Spinal cord (tissue), 10 donors: Measurements from ENCODE around the gene KANSL1L. TPM values are rescaled to one million over a fixed set of nuclear protein-coding genes. Genes with fewer than 3 reads are reported as not detected.
A peak's percentile ranks its signal among the peaks of the same experiment; 100 is the strongest.
"Not testable (repeated sequence)": the region's sequence is repeated elsewhere in the genome, so short reads cannot be mapped to it uniquely, and the experiment has no call there.

Experiments used
- DNase-seq, 6 donors: peaks; one replicate each; pipeline versions ENCODE4 v3.0.0 to v3.0.0-alpha.2; 2013 to 2015; ENCODE audit warnings: low spot score in 6 of 6, low read depth in 4 of 6
- H3K27ac ChIP-seq: one replicate; pipeline ENCODE4 v1.5.1; 2013; ENCODE audit warnings: low read depth, low read length, control low read depth
- H3K27me3 ChIP-seq: one replicate; pipeline ENCODE4 v1.6.1; 2013; ENCODE audit warnings: low read length; ENCODE audit not compliant: control insufficient read depth, insufficient read depth
- H3K36me3 ChIP-seq: one replicate; pipeline ENCODE4 v1.6.1; 2013; ENCODE audit warnings: low read length; ENCODE audit not compliant: control insufficient read depth, insufficient read depth
- H3K4me1 ChIP-seq: one replicate; pipeline ENCODE4 v1.6.1; 2013; ENCODE audit warnings: low read length; ENCODE audit not compliant: control insufficient read depth, insufficient read depth
- H3K4me3 ChIP-seq: one replicate; pipeline ENCODE4 v1.5.1; 2013; ENCODE audit warnings: low read depth, low read length, control low read depth
- H3K9me3 ChIP-seq: one replicate; pipeline ENCODE4 v1.6.1; 2013; ENCODE audit warnings: low read length; ENCODE audit not compliant: control insufficient read depth, insufficient read depth
- WGBS: methylation state at CpG from one replicate; pipeline ENCODE4 v1.1.5; 2013; ENCODE audit warnings: missing lambda C conversion rate; ENCODE audit not compliant: insufficient coverage; 5-methylcytosine and 5-hydroxymethylcytosine counted together
- polyA plus RNA-seq, 2 donors: library from polyadenylated mRNA; unstranded; fragments of 120-200 nt; gene quantifications; one replicate each; pipeline ENCODE4 v1.2.1, GENCODE V29; 2013; ENCODE audit not compliant: insufficient read length in 2 of 2
- total RNA-seq, 2 donors: library from RNA; depleted of rRNA in 1 of 2; stranded (reverse); fragments of 120-200 nt in 1 of 2; fragments of >200 nt in 1 of 2; gene quantifications; one replicate each; pipeline versions ENCODE4 v1.2.3 to v1.2.4, GENCODE V29; 2013 to 2014
- donor health status: healthy.

KANSL1L gene
- total and polyA plus RNA-seq, 4 donors: 23.1 to 69.6 (median 35.4) TPM

- no peak for DNase-seq
- WGBS: 83% methylated on average over 1 of the region's 1 CpG
- Histone ChIP-seq H3K4me3 (no peak overlapping the region), H3K9me3 (peaks cover 4% of the 10 kb centered on the region), H3K27ac (no peak overlapping the region), H3K27me3 (no peaks in the 10 kb centered on the region), H3K4me1 (no peaks in the 10 kb centered on the region), H3K36me3 (no peaks in the 10 kb centered on the region)
Observed at GRCh38 chr2:210180477-210180876, 9.3 kb upstream of the KANSL1L start.

- Histone ChIP-seq H3K4me3 (no peak overlapping the region), H3K9me3 (peaks cover 3% of the 10 kb centered on the region), H3K4me1 (no peaks in the 10 kb centered on the region), H3K36me3 (no peaks in the 10 kb centered on the region), H3K27ac (no peak overlapping the region), H3K27me3 (no peaks in the 10 kb centered on the region)
- peak in 1 of 6 donors; percentile 19 for DNase-seq
Observed at GRCh38 chr2:210179351-210179990, 8.3 kb upstream of the KANSL1L start.

- Histone ChIP-seq H3K4me1 (no peaks in the 10 kb centered on the region), H3K4me3 (no peak overlapping the region), H3K9me3 (no peaks in the 10 kb centered on the region), H3K27me3 (no peaks in the 10 kb centered on the region), H3K27ac (no peak overlapping the region), H3K36me3 (no peaks in the 10 kb centered on the region)
- no peak for DNase-seq
- WGBS: no CpG with 5 or more reads among the region's 1 CpG
Observed at GRCh38 chr2:210177769-210178168, 6.6 kb upstream of the KANSL1L start.

GRCh38 chr2:210177115-210177514 is 5.9 kb upstream of the KANSL1L start:
- H3K4me1 ChIP-seq, H3K9me3 ChIP-seq, H3K27me3 ChIP-seq, DNase-seq, H3K27ac ChIP-seq, H3K36me3 ChIP-seq, H3K4me3 ChIP-seq: not testable (repeated sequence)
- WGBS: no CpG with 5 or more reads among the region's 1 CpG

- H3K9me3 ChIP-seq: no peaks in the 10 kb centered on the region
- no peaks in the 10 kb centered on the region for H3K27me3 ChIP-seq
- H3K4me3 ChIP-seq: no peak overlapping the region
- no peak for DNase-seq
- no peaks in the 10 kb centered on the region for H3K4me1 ChIP-seq
- H3K36me3 ChIP-seq: no peaks in the 10 kb centered on the region
- H3K27ac ChIP-seq: no peak overlapping the region
Observed at GRCh38 chr2:210174086-210174485, 2.9 kb upstream of the KANSL1L start.

GRCh38 chr2:210172219-210172575 is 988 bp upstream of the KANSL1L start:
- no peaks in the 10 kb centered on the region for H3K36me3 ChIP-seq
- peak overlapping the region; percentile 100 for H3K27ac ChIP-seq
- no peaks in the 10 kb centered on the region for H3K27me3 ChIP-seq
- no CpG with 5 or more reads among the region's 8 CpGs for WGBS
- peak overlapping the region; percentile 85 for H3K4me3 ChIP-seq
- H3K4me1 ChIP-seq: no peaks in the 10 kb centered on the region
- H3K9me3 ChIP-seq: no peaks in the 10 kb centered on the region
- no peak for DNase-seq

- no peaks in the 10 kb centered on the region for H3K27me3 ChIP-seq
- under 1% methylated on average over 58 of the region's 64 CpGs for WGBS
- H3K4me1 ChIP-seq: no peaks in the 10 kb centered on the region
- H3K4me3 ChIP-seq: peak overlapping the region; percentile 98
- peak; percentile 91 to 99 (median 96) for DNase-seq
- peak overlapping the region; percentile 100 for H3K27ac ChIP-seq
- H3K36me3 ChIP-seq: no peaks in the 10 kb centered on the region
- H3K9me3 ChIP-seq: no peaks in the 10 kb centered on the region
Observed at GRCh38 chr2:210170446-210171303, 534 bp downstream of the KANSL1L start.

GRCh38 chr2:210170196-210170445 is 1.1 kb downstream of the KANSL1L start:
- Histone ChIP-seq H3K27ac (peak overlapping the region; percentile 100), H3K36me3 (no peaks in the 10 kb centered on the region), H3K4me1 (no peaks in the 10 kb centered on the region), H3K9me3 (no peaks in the 10 kb centered on the region), H3K27me3 (no peaks in the 10 kb centered on the region), H3K4me3 (peak overlapping the region; percentile 98)
- DNase-seq: no peak
- WGBS: 0% methylated on average over 4 of the region's 6 CpGs

- Histone ChIP-seq H3K4me3 (peak overlapping the region; percentile 98), H3K36me3 (no peaks in the 10 kb centered on the region), H3K9me3 (no peaks in the 10 kb centered on the region), H3K27me3 (no peaks in the 10 kb centered on the region), H3K4me1 (no peaks in the 10 kb centered on the region), H3K27ac (peak overlapping the region; percentile 100)
- WGBS: 0% methylated on average over 1 of the region's 6 CpGs
- DNase-seq: peak in 2 of 6 donors; percentile 30 to 40
Observed at GRCh38 chr2:210169516-210170195, 1.6 kb downstream of the KANSL1L start.

GRCh38 chr2:210167227-210167626 is 4.0 kb downstream of the KANSL1L start:
- H3K27me3 ChIP-seq: no peaks in the 10 kb centered on the region
- no peaks in the 10 kb centered on the region for H3K36me3 ChIP-seq
- no CpG with 5 or more reads among the region's 1 CpG for WGBS
- no peak for DNase-seq
- no peak overlapping the region for H3K4me3 ChIP-seq
- H3K4me1 ChIP-seq: no peaks in the 10 kb centered on the region
- no peak overlapping the region for H3K27ac ChIP-seq
- peaks cover 1% of the 10 kb centered on the region for H3K9me3 ChIP-seq
